CD4-positive, alpha-beta T cell treated with Interleukin-21 for 1 hour (primary cell): ENCODE data around the gene P2RX5.

ENCODE experiments used
- DNase-seq: peaks from one replicate; pipeline ENCODE4 v3.0.0-alpha.2; 2020

P2RX5 gene

GRCh38 chr17:3655766-3656165, 40.2 kb downstream of the P2RX5 start:
- no peak for DNase-seq

DNA sequence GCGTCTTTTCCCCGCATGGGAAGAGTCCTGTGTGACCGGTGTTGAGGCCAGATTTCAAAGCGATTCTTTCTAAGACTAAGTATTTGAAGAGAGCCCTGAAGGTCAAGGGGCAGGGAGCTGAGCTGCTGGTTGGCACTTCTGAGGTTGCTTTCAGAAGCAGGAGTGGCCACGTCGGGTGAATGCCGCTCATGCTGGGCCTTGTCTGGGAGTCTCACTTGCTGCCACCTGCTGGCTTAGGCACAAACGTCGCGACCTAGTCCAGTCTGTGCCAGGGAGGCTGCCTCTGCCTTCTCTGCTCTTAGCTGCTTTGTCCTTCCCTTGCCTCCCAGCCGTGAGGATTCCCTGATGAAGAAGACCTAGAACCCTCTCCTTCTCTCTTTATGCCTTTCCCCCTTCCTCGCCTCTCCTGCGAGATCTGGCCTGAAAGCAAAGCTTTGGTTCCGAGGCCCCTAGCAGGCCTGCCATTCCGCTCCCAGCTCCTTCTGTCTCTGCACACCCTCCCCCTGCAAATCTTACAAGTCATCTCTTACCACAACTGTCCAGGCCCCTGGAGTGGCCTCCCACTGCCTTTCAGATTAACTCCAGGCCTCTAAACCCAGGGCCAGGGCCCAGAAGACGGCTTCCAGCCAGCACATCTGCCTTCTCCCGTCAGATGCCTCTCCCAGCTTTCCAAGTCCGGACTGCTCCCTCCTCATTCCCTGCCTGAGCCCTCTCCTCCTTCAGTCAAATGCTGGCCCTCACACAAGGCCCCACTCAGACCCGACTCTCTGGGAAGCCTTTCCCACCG, 48.0 kb downstream of the P2RX5 start:
- peak; percentile 29 for DNase-seq

- DNase-seq: no peak
These were observed 48.7 kb downstream of the P2RX5 start for GRCh38 chr17:3647251-3647650.

- DNase-seq: no peak
These were observed 50.6 kb downstream of the P2RX5 start for GRCh38 chr17:3645310-3645709.

DNA sequence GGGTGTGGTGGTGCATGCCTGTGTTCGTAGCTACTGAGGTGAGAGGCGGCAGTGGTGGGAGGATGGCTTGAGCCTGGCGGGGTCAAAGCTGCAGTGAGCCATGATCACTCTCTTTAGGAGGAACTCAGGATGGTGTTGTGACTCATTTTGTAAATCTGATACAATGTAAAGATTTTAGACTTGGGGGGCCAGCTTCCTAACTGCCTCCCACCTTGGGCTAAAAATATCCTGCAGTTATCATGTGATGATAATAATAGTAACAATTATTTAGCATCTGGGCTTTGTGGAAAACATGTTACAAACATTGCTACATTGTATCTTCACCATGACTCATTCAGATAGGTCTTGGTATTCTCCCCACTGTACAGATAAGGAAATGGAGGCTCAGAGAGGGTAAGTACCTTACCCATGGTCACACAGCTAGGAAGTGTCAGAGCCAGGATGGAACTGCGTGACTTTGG, 52.0 kb downstream of the P2RX5 start:
- no peak for DNase-seq

DNA sequence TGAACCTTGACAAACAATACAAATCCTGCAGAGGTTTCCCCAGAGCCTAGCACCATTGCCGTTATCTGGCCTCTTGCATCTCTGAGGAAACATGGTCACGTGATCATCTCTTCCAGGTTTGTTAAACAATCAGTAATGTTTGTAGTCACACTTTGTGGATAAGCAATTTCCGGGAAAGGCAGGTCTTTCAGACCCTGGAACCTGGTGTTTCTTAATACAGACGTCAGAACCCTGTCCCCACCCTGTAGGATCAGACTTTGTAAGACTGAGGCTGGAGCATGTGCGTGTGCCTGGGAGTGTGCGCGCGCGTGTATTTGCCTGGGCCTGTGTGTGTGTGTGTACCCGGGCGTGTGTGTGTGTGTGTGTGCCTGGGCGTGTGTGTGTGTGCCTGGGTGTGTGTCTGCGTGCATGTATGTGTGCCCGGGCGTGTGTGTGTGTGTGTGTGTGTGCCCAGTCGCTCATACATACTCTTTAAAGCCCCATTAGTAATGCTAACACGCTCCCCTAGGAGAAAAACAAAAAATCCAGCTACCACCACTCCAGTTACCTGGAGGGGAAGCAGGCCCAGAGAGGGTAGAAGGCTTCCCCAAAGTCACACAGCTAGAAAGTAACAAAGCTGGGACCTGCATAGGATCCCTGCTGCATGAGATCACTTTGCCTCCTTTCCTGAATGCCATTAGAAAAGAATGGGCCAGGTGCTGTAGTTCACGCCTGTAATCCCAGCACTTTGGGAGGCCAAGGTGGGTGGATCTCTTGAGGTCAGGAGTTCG, 54.1 kb downstream of the P2RX5 start:
- no peak for DNase-seq

DNA sequence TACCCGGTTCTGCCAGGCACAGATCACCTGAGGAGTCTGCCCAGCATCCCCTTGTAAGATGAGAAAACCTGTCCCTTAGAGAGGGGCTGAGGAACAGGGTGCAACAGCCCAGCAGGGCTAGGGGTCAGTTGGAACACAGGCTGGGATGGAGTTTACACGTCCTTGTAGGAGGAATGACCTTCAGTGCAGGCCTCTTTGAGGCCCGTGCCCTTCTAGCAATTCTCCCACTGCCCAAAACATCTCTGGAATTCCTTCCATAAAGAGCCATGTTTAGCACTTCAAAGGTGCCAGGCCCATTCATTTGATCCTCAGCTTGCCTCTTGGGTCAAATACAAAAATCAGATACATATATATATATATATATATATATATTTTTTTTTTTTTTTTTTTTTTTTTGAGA, 54.9 kb downstream of the P2RX5 start:
- no peak for DNase-seq

DNA sequence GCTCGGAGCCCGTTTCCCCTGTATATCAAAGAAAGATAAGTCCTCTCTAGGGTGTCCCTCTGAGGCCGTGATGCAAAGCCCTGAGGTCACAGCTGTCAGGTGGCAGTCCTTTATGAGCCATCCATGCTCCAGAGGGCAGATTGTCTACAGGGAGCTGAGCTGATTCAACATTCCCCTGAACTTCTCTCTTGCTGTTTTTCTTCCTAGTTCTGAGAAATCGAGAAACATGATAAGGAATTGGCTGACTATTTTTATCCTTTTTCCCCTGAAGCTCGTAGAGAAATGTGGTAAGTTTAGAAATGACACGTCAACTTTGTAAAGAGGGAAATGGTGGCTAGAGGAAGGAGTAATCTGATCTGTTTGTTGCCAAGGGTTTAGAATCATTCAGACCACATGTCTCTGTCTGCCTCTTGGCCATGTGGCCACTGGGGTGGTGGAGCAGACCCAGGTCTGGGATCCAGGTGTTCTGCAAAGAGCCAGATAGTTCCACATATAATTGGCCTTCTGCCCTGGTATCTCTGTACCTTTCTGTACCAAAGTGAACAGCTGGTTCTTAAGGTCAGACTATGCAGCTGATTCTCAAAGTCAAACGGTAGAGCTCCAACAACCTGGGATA, 55.9 kb downstream of the P2RX5 start:
- DNase-seq: no peak

GRCh38 chr17:3636908-3637373, 59.0 kb downstream of the P2RX5 start:
- DNase-seq: no peak

GRCh38 chr17:3636154-3636907, 59.6 kb downstream of the P2RX5 start, which contains the start of the genes CTNS and SHPK:
Gene CTNS (plus strand): TSS chr17:3636760. CDS start chr17:3640207, 3,447 bp downstream.
Gene SHPK (minus strand): TSS chr17:3636250. CDS start chr17:3636219, 31 bp downstream.
- peak; percentile 95 for DNase-seq

DNA sequence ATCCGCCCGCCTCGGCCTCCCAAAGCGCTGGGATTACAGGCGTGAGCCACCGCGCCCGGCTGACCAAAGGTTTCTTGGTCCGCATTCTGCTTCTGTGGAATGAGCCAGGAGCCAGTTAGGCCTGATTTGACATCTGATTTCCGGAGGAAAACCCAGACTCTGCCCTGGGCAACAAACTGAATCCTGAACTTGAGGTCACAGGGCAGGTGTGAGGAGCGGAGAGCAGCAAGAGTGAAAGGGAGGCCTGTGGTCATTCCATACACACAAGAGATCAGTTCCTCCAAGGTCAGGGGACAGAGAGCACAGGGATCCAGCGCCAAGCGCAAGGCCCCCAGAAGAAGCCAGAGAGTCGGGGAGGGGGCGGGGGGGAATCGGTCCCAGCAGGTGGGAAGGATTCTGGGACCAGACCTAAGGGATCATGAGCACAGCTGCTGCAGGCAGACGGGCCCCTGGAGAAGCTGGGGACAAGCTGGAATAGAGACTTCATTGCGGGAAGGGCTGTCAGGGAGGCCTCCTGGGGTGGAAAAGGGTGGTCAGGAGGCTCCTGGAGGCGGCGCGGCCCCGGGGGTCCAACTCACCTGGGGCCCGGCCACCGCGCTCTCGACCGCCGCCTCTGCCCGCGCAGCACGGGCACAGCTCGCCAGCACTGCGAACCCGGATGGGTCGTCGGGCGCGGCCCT, 60.3 kb downstream of the P2RX5 start:
- DNase-seq: no peak

GRCh38 chr17:3632287-3632686, 63.7 kb downstream of the P2RX5 start:
- no peak for DNase-seq

GRCh38 chr17:3630781-3631180, 65.2 kb downstream of the P2RX5 start:
- DNase-seq: no peak

DNA sequence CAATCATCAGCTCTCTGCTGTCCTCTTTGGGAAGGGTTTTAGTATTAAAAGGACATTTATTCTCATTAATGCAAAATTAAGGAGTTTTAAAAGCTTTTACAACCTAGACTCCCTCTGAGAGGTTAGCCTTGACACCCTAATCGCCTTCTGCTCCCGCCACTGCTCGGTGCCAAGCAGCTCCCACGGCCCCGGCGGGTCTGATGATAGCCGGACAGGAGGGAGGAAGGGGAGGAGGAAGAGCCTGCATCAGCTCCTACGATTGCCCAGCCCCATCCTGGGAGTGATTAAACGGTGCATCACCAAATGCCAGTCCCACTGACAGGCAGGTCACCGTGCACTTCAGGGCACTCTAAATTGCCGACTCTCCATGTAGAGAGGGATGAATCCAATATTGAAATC, 68.2 kb downstream of the P2RX5 start:
- DNase-seq: no peak

- no peak for DNase-seq
These were observed 68.9 kb downstream of the P2RX5 start for GRCh38 chr17:3626831-3627768.
